Mesendoderm (in vitro differentiated cells): ENCODE data around the gene ADORA2B.

ENCODE experiments used
- DNase-seq: peaks from one replicate; pipeline ENCODE4 v3.0.0; 2013
- H2AK5ac ChIP-seq: 2 replicates; pipeline ENCODE4 v1.6.1; 2013; ENCODE audit warnings: low read length, inconsistent platforms
- H2BK120ac ChIP-seq: 2 replicates; pipeline ENCODE4 v1.6.1; 2013; ENCODE audit warnings: low read depth, mild to moderate bottlenecking, low read length, moderate library complexity, mixed read lengths
- H2BK15ac ChIP-seq: replicated peaks from 2 replicates; pipeline ENCODE4 v1.6.1; 2013; ENCODE audit warnings: low read depth, mild to moderate bottlenecking, moderate library complexity
- H2BK5ac ChIP-seq: 2 replicates; pipeline ENCODE4 v1.6.1; 2013; ENCODE audit warnings: low read length, inconsistent platforms
- H3K18ac ChIP-seq: 2 replicates; pipeline ENCODE4 v1.6.1; 2013; ENCODE audit warnings: mild to moderate bottlenecking, low read length, mixed read lengths
- H3K23ac ChIP-seq: one replicate; pipeline ENCODE4 v1.6.1; 2013; ENCODE audit warnings: low read length
- H3K27ac ChIP-seq: 2 replicates; pipeline ENCODE4 v1.5.1; 2013; ENCODE audit warnings: low read depth, mild to moderate bottlenecking, inconsistent platforms, low read length, moderate library complexity
- H3K27me3 ChIP-seq: 2 replicates; pipeline ENCODE4 v1.6.1; 2013; ENCODE audit warnings: low read length, control low read depth, mild to moderate bottlenecking, inconsistent platforms; ENCODE audit not compliant: insufficient read depth, poor library complexity
- H3K36me3 ChIP-seq: 2 replicates; pipeline ENCODE4 v1.6.1; 2013; ENCODE audit warnings: low read length, inconsistent platforms; ENCODE audit not compliant: control insufficient read depth, insufficient read depth
- H3K4ac ChIP-seq: one replicate; pipeline ENCODE4 v1.6.1; 2013; ENCODE audit warnings: low read depth, mild to moderate bottlenecking, low read length, moderate library complexity
- H3K4me1 ChIP-seq: 2 replicates; pipeline ENCODE4 v1.6.1; 2013; ENCODE audit warnings: low read depth, low read length, inconsistent platforms; ENCODE audit not compliant: control insufficient read depth
- H3K4me2 ChIP-seq: 2 replicates; pipeline ENCODE4 v1.6.1; 2013; ENCODE audit warnings: low read length
- H3K4me3 ChIP-seq: 2 replicates; pipeline ENCODE4 v1.5.1; 2013; ENCODE audit warnings: mild to moderate bottlenecking, low read length
- H3K56ac ChIP-seq: one replicate; pipeline ENCODE4 v1.6.1; 2013; ENCODE audit warnings: low read length
- H3K79me1 ChIP-seq: 2 replicates; pipeline ENCODE4 v1.6.1; 2013; ENCODE audit warnings: low read length, inconsistent platforms
- H3K79me2 ChIP-seq: 2 replicates; pipeline ENCODE4 v1.6.1; 2013; ENCODE audit warnings: mild to moderate bottlenecking, low read length; ENCODE audit not compliant: control insufficient read depth, insufficient read depth
- H3K9ac ChIP-seq: 2 replicates; pipeline ENCODE4 v1.6.1; 2013; ENCODE audit warnings: low read length, inconsistent platforms
- H4K5ac ChIP-seq: one replicate; pipeline ENCODE4 v1.6.1; 2013; ENCODE audit warnings: low read length
- H4K8ac ChIP-seq: one replicate; pipeline ENCODE4 v1.6.1; 2013; ENCODE audit warnings: low read depth, mild to moderate bottlenecking, control low read depth, low read length, moderate library complexity
- WGBS: extraction: QIAGEN DNeasy Blood & Tissue Kit; methylation state at CpG from one replicate; pipeline ENCODE4 v1.1.7; 2013; ENCODE audit warnings: low lambda C conversion rate, missing lambda C conversion rate; ENCODE audit not compliant: insufficient coverage; ENCODE audit errors: extremely low coverage; 5-methylcytosine and 5-hydroxymethylcytosine counted together

Gene ADORA2B

GRCh38 chr17:15957608-15958307, 12.8 kb downstream of the ADORA2B start:
- Histone ChIP-seq H2BK5ac (no peak overlapping the region), H3K18ac (no peak overlapping the region), H3K36me3 (no peaks in the 10 kb centered on the region), H3K4ac (no peak overlapping the region), H4K5ac (no peak overlapping the region), H3K79me1 (no peaks in the 10 kb centered on the region), H3K4me1 (no peaks in the 10 kb centered on the region), H3K56ac (no peak overlapping the region), H3K23ac (no peak overlapping the region), H3K27ac (no peak overlapping the region), H2BK120ac (no peak overlapping the region), H3K27me3 (no peaks in the 10 kb centered on the region), H3K4me2 (no peak overlapping the region), H2AK5ac (no peak overlapping the region), H3K4me3 (no peak overlapping the region), H2BK15ac (no peak overlapping the region), H3K9ac (no peak overlapping the region), H4K8ac (no peak overlapping the region), H3K79me2 (no peaks in the 10 kb centered on the region)
- no CpG with 5 or more reads among the region's 19 CpGs for WGBS
- DNase-seq, result no peak

GRCh38 chr17:15958484-15958854, 13.5 kb downstream of the ADORA2B start:
- Histone ChIP-seq H3K4me1 (no peaks in the 10 kb centered on the region), H3K4ac (no peak overlapping the region), H4K5ac (no peak overlapping the region), H3K56ac (no peak overlapping the region), H3K23ac (no peak overlapping the region), H4K8ac (no peak overlapping the region), H3K9ac (no peak overlapping the region), H3K27me3 (no peaks in the 10 kb centered on the region), H3K27ac (no peak overlapping the region), H2AK5ac (no peak overlapping the region), H3K4me2 (no peak overlapping the region), H3K18ac (no peak overlapping the region), H3K79me1 (no peaks in the 10 kb centered on the region), H3K4me3 (no peak overlapping the region), H3K36me3 (no peaks in the 10 kb centered on the region), H2BK5ac (no peak overlapping the region), H2BK120ac (no peak overlapping the region), H2BK15ac (no peak overlapping the region), H3K79me2 (no peaks in the 10 kb centered on the region)
- DNase-seq, result no peak
- whole genome bisulfite sequencing, result no CpG with 5 or more reads among the region's 4 CpGs

- H2BK5ac ChIP-seq, result no peak overlapping the region
- H3K56ac ChIP-seq, result no peak overlapping the region
- H3K4me3 ChIP-seq, result no peak overlapping the region
- no peak overlapping the region for H3K4me2 ChIP-seq
- no peak overlapping the region for H2BK15ac ChIP-seq
- no peak overlapping the region for H3K4ac ChIP-seq
- no peak overlapping the region for H3K27ac ChIP-seq
- no peaks in the 10 kb centered on the region for H3K79me1 ChIP-seq
- H3K79me2 ChIP-seq, result no peaks in the 10 kb centered on the region
- H3K4me1 ChIP-seq, result peaks cover 4% of the 10 kb centered on the region
- no peak overlapping the region for H4K8ac ChIP-seq
- no peak overlapping the region for H3K23ac ChIP-seq
- H3K27me3 ChIP-seq, result no peaks in the 10 kb centered on the region
- no CpG with 5 or more reads among the region's 4 CpGs for WGBS
- H2AK5ac ChIP-seq, result no peak overlapping the region
- H3K9ac ChIP-seq, result no peak overlapping the region
- H3K36me3 ChIP-seq, result no peaks in the 10 kb centered on the region
- H3K18ac ChIP-seq, result peak overlapping the region; percentile 44
- no peak for DNase-seq
- H2BK120ac ChIP-seq, result no peak overlapping the region
- H4K5ac ChIP-seq, result no peak overlapping the region
These were observed 18.8 kb downstream of the ADORA2B start for GRCh38 chr17:15963670-15964110.

GRCh38 chr17:15965528-15965927, 20.6 kb downstream of the ADORA2B start:
- DNase-seq, result no peak
- no peak overlapping the region for H3K4me2 ChIP-seq
- WGBS, result no CpG with 5 or more reads among the region's 6 CpGs

GRCh38 chr17:15966183-15966878, 21.4 kb downstream of the ADORA2B start:
- no peak overlapping the region for H3K4me3 ChIP-seq
- no peaks in the 10 kb centered on the region for H3K36me3 ChIP-seq
- peak; percentile 83 for DNase-seq
- H3K4me1 ChIP-seq, result peaks cover 4% of the 10 kb centered on the region
- WGBS, result no CpG with 5 or more reads among the region's 13 CpGs
- H3K23ac ChIP-seq, result peak overlapping the region; percentile 48
- H3K18ac ChIP-seq, result no peak overlapping the region
- no peaks in the 10 kb centered on the region for H3K79me2 ChIP-seq
- peak overlapping the region; percentile 35 for H3K9ac ChIP-seq
- H2BK15ac ChIP-seq, result no peak overlapping the region
- no peak overlapping the region for H2AK5ac ChIP-seq
- H3K4me2 ChIP-seq, result peak overlapping the region; percentile 26
- no peak overlapping the region for H4K5ac ChIP-seq
- H2BK5ac ChIP-seq, result peak overlapping the region; percentile 18
- no peaks in the 10 kb centered on the region for H3K27me3 ChIP-seq
- peak overlapping the region; percentile 2 for H3K27ac ChIP-seq
- H2BK120ac ChIP-seq, result no peak overlapping the region
- H3K4ac ChIP-seq, result no peak overlapping the region
- H3K79me1 ChIP-seq, result no peaks in the 10 kb centered on the region
- H4K8ac ChIP-seq, result no peak overlapping the region
- peak overlapping the region; percentile 53 for H3K56ac ChIP-seq

More at GRCh38 chr17:15965528-15965927, 20.6 kb downstream of the ADORA2B start:
- Histone ChIP-seq H3K4me3 (no peak overlapping the region), H3K79me1 (no peaks in the 10 kb centered on the region), H3K79me2 (no peaks in the 10 kb centered on the region), H3K23ac (peak overlapping the region; percentile 10), H2BK15ac (no peak overlapping the region), H2BK120ac (no peak overlapping the region), H3K27ac (no peak overlapping the region), H3K18ac (peak overlapping the region; percentile 16), H4K5ac (no peak overlapping the region), H3K56ac (no peak overlapping the region), H3K36me3 (no peaks in the 10 kb centered on the region), H3K9ac (no peak overlapping the region), H3K4ac (no peak overlapping the region), H2BK5ac (no peak overlapping the region), H4K8ac (no peak overlapping the region), H3K4me1 (peaks cover 4% of the 10 kb centered on the region), H3K27me3 (no peaks in the 10 kb centered on the region), H2AK5ac (no peak overlapping the region)
